Nephron (organoid): ENCODE measurements around the gene KIF6.
A peak's percentile ranks its signal among the peaks of the same experiment; 100 is the strongest.

ENCODE experiments used
- H3K27ac Mint-ChIP-seq, 3 experiments: 2 replicates each; pipeline ENCODE4 v1.8.0; 2020; ENCODE audit warnings: mixed read lengths in 3 of 3, mild to moderate bottlenecking in 2 of 3, moderate library complexity in 1 of 3
- H3K27me3 Mint-ChIP-seq: 2 replicates; pipeline ENCODE4 v1.8.0; 2021; ENCODE audit warnings: low read depth, mild to moderate bottlenecking, moderate library complexity, mixed read lengths
- H3K36me3 Mint-ChIP-seq: 2 replicates; pipeline ENCODE4 v1.8.0; 2020; ENCODE audit warnings: low read depth, mixed read lengths
- H3K4me1 Mint-ChIP-seq: 2 replicates; pipeline ENCODE4 v1.8.0; 2020; ENCODE audit warnings: mixed read lengths
- H3K4me3 Mint-ChIP-seq, 3 experiments: 2 replicates each; pipeline ENCODE4 v1.8.0; 2020; ENCODE audit warnings: mild to moderate bottlenecking in 3 of 3, mixed read lengths in 3 of 3, moderate library complexity in 2 of 3
- H3K9me3 Mint-ChIP-seq: 2 replicates; pipeline ENCODE4 v1.8.0; 2020; ENCODE audit warnings: mixed read lengths
- CTCF ChIP-seq, 3 experiments: fragments of 200-600 bp; sonication (generic); IDR thresholded peaks; one replicate each; pipeline ENCODE4 v1.5.0; 2021; ENCODE audit warnings: antibody characterized with exemption in 3 of 3; ENCODE audit not compliant: unreplicated experiment in 3 of 3

The KIF6 gene

GRCh38 chr6:39432330-39433025 is 292.7 kb downstream of the KIF6 start:
- Mint-ChIP-seq H3K4me3 (no peak overlapping the region), H3K9me3 (peaks cover 11% of the 10 kb centered on the region), H3K27ac (peak overlapping the region in 1 of 3 experiments; percentile 34), H3K36me3 (no peaks in the 10 kb centered on the region), H3K4me1 (peaks cover 38% of the 10 kb centered on the region), H3K27me3 (peaks cover 3% of the 10 kb centered on the region)
- no peak for TF ChIP-seq CTCF (IDR thresholded peaks at IDR 0.05; ENCODE audit: unreplicated experiment in 3 of 3)

- Mint-ChIP-seq H3K4me1 (peaks cover 42% of the 10 kb centered on the region), H3K4me3 (peak overlapping the region in 1 of 3 experiments; percentile 11), H3K27me3 (peaks cover 8% of the 10 kb centered on the region), H3K36me3 (no peaks in the 10 kb centered on the region), H3K9me3 (peaks cover 5% of the 10 kb centered on the region), H3K27ac (peak overlapping the region in 2 of 3 experiments; percentile 11 to 40)
- TF ChIP-seq CTCF (IDR thresholded peaks at IDR 0.05; ENCODE audit: unreplicated experiment in 3 of 3) = no peak
These were observed 294.2 kb downstream of the KIF6 start for GRCh38 chr6:39430871-39431523.

GRCh38 chr6:39430446-39430845 is 294.8 kb downstream of the KIF6 start:
- Mint-ChIP-seq H3K27me3 (peaks cover 8% of the 10 kb centered on the region), H3K4me1 (peaks cover 45% of the 10 kb centered on the region), H3K9me3 (no peaks in the 10 kb centered on the region), H3K27ac (peak overlapping the region in 2 of 3 experiments; percentile 40 to 81), H3K4me3 (peak overlapping the region in 1 of 3 experiments; percentile 11), H3K36me3 (no peaks in the 10 kb centered on the region)
- no peak for TF ChIP-seq CTCF (IDR thresholded peaks at IDR 0.05; ENCODE audit: unreplicated experiment in 3 of 3)

GRCh38 chr6:39428816-39429215 is 296.4 kb downstream of the KIF6 start:
- H3K36me3 Mint-ChIP-seq = no peaks in the 10 kb centered on the region

GRCh38 chr6:39428152-39428551 is 297.1 kb downstream of the KIF6 start:
- Mint-ChIP-seq H3K9me3 (no peaks in the 10 kb centered on the region), H3K27ac (no peak overlapping the region), H3K27me3 (peaks cover 8% of the 10 kb centered on the region), H3K36me3 (no peaks in the 10 kb centered on the region), H3K4me3 (no peak overlapping the region), H3K4me1 (peaks cover 45% of the 10 kb centered on the region)
- TF ChIP-seq CTCF (IDR thresholded peaks at IDR 0.05; ENCODE audit: unreplicated experiment in 3 of 3) = no peak

More at GRCh38 chr6:39428816-39429215, 296.4 kb downstream of the KIF6 start:
- H3K4me3 Mint-ChIP-seq = no peak overlapping the region
- TF ChIP-seq CTCF (IDR thresholded peaks at IDR 0.05; ENCODE audit: unreplicated experiment in 3 of 3) = no peak
- H3K27ac Mint-ChIP-seq = peak overlapping the region in 1 of 3 experiments; percentile 35
- H3K27me3 Mint-ChIP-seq = peaks cover 8% of the 10 kb centered on the region
- no peaks in the 10 kb centered on the region for H3K9me3 Mint-ChIP-seq
- peaks cover 45% of the 10 kb centered on the region for H3K4me1 Mint-ChIP-seq
